Fibroblast of villous mesenchyme (primary cell): Measurements from ENCODE around the gene ZDHHC8. TPM values are rescaled to one million over a fixed set of nuclear protein-coding genes. Genes with fewer than 3 reads are reported as not detected.

Experiments
- DNase-seq: peaks from one replicate; pipeline ENCODE4 v3.0.0-alpha.2; 2010; ENCODE audit warnings: low read depth
- H3K4me3 ChIP-seq: 2 replicates; pipeline ENCODE4 v1.5.1; 2011; ENCODE audit warnings: low read depth, mild to moderate bottlenecking, low read length
- total RNA-seq: library from RNA; depleted of rRNA; stranded (reverse); fragments of >200 nt; gene quantifications from 2 replicates; pipeline ENCODE4 v1.2.3, GENCODE V29; 2012
- TF ChIP-seq, protein P1 (sequence below): IDR thresholded peaks from 2 replicates; pipeline ENCODE4 v1.5.1; 2012; ENCODE audit warnings: low read depth, mild to moderate bottlenecking, low read length; ENCODE audit not compliant: insufficient read depth

Gene ZDHHC8
- total RNA-seq, 1 donor: 10.8 TPM

DNA sequence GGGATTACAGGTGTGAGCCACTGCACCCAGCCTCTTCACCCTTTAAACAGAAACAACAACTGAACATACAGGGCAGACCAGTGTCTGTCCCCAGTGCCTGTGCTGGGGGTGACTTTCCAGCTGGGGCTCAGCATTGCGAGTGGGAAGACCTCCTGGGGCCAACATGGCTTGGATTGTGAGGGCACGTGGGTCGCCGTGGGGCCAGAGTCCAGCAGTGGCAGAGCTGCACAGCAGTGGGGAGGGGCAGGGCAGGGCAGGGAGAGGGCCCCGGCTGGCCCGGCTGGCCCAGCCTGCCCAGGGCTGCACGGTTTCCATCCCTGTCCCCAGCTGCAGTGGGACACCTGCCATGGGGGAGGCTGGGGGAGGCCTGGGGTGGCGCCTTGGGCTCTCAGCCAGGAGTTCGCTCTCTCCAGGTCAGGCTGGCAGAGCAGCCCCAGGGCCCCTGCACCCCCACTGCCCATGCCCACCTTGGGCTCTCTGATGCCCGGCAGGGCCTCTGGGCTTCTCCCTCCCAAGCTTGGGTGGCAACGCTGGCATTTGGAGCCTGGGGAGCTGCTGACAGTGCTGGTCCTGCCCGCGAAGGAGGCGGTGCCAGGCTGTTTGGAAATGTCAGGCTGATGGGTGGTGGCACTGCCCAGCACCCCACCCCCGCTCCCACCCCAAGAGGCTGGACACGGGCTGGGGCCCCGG, 49.7 kb downstream of the ZDHHC8 start:
- no peak overlapping the region for H3K4me3 ChIP-seq
- no peak for DNase-seq
- TF ChIP-seq, protein P1, sequence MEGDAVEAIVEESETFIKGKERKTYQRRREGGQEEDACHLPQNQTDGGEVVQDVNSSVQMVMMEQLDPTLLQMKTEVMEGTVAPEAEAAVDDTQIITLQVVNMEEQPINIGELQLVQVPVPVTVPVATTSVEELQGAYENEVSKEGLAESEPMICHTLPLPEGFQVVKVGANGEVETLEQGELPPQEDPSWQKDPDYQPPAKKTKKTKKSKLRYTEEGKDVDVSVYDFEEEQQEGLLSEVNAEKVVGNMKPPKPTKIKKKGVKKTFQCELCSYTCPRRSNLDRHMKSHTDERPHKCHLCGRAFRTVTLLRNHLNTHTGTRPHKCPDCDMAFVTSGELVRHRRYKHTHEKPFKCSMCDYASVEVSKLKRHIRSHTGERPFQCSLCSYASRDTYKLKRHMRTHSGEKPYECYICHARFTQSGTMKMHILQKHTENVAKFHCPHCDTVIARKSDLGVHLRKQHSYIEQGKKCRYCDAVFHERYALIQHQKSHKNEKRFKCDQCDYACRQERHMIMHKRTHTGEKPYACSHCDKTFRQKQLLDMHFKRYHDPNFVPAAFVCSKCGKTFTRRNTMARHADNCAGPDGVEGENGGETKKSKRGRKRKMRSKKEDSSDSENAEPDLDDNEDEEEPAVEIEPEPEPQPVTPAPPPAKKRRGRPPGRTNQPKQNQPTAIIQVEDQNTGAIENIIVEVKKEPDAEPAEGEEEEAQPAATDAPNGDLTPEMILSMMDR: no peak

DNA sequence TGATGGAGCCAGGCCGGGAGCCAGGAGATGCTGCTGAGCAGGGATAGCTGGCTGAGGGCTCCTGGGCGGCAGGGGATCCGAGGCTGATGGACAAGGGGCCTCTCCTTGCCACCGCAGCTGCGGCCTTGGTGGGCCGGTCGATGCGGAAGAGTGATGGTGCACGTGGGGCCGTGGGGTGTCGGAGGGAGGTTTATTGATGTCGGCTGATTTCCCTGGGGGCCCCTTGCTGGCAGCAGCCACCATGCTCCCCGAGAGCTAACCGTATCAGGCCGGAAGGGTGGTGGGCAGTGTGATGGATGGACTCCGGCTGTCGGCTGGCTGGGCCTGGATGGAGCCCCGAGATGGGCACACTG, 50.3 kb downstream of the ZDHHC8 start:
- no peak for DNase-seq
- TF ChIP-seq, protein P1: no peak
- H3K4me3 ChIP-seq: no peak overlapping the region

DNA sequence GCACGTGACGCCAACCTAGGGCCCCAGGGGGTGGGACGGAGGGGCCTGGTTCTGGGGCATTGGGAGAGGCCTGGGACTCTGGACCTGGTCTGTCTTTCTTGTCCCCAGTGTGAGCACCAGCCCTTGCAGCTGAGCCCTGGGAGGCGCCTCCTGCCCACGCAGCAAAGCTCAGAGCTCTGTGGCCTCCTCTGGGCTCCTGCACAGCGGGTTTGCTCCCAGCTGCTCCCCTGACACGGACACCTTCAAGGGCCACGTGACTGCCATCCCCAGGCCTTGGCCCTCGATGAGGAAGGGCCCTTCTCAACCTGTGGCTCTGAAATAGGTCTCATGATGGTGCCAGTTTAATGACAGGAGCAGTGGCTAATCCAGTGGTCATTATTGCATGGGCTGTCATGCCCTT, 50.8 kb downstream of the ZDHHC8 start:
- TF ChIP-seq, protein P1: no peak
- no peak overlapping the region for H3K4me3 ChIP-seq
- no peak for DNase-seq

DNA sequence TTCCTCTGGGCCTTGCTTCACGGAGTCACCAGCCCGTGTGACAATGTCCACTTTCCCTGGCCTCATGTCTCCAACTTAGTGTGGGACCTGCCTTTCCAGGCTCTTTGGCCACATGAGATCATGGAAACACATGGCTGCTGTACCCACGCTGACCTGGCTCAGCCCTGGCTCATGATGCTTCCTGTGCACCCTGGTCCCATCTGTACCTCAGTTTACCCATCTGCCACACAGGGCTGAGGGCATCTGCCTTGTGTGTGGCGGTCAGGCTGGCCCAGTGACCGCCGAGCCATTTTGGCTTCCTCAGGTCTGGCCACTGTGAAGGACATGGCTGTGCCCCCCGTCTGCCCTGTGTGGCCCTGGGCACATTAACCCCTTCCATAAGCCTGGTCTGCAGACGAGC, 51.5 kb downstream of the ZDHHC8 start:
- no peak overlapping the region for H3K4me3 ChIP-seq
- DNase-seq: no peak
- TF ChIP-seq, protein P1: no peak

DNA sequence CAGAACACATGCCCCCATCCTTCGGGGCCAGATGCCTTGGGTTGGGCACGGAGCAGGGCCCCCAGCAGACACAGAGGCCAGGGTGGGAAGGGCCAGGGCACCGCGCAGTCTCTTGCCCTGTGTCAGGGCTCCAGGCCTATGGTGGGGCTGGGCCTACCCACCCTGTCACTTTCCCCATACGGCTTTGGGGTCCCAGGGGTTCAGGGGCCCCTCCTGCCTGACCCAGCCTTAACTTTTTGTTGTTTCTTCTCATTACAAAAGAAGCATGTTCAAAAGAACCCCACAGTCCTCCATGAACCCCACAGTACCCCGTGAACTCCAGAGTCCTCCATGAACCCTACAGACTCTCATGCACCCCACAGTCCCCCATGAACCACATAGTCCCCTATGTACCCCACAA, 52.2 kb downstream of the ZDHHC8 start:
- TF ChIP-seq, protein P1: no peak
- no peak overlapping the region for H3K4me3 ChIP-seq
- DNase-seq: no peak

DNA sequence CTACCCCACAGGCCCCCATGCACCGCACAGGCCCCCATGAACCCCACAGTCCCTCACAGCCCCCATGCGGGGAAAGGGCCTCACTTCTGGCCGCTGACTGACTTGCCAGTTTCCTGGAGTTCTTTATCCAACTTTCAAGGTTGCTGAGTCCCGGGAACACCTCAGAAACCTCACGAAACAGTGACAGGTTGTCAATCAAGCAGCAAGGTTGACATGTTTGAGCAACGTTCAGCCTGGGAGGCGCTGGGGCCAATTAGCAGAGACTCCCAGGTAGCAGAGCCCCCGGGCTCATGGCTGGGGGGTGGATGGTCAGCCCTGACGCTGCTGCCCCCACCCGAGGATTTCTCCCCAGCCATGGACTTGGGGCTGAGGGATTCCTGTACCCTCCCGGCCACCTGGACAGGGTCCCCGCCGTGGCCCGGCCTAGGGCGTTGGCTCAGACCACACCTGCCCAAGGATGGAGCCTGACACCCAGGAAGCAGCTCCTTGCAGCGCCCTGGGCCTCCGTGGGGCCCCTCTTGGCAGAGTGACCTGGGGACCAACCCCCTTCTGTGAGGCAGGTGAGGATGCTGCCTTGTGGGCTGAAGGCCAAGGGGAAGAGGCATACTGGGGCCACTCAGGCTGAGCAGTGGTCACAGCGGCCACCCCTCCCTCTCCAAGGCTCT, 53.0 kb downstream of the ZDHHC8 start:
- TF ChIP-seq, protein P1: no peak
- H3K4me3 ChIP-seq: no peak overlapping the region
- no peak for DNase-seq

DNA sequence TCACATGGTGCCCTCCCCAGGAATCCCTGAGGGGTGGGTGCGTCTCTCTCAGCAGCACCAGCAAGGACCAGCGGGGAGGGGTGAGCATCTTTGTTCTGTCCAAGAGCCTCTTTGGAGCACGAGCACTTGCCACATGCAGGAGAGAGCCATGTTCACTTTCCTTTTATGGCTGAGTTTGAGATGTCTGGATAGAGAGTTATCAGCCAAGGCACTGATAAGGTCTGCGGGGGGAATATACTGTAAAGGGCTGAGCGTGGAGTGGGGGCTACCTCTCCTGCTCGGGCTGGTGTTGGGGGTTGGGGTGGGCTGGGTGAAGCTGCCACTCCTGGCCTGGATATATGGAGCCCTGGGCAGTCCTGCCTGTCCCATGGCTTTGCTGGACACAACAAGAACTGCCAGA, 54.1 kb downstream of the ZDHHC8 start:
- TF ChIP-seq, protein P1: no peak
- no peak overlapping the region for H3K4me3 ChIP-seq
- DNase-seq: no peak
